Measurements from ENCODE around the gene OR56A3.

DNA sequence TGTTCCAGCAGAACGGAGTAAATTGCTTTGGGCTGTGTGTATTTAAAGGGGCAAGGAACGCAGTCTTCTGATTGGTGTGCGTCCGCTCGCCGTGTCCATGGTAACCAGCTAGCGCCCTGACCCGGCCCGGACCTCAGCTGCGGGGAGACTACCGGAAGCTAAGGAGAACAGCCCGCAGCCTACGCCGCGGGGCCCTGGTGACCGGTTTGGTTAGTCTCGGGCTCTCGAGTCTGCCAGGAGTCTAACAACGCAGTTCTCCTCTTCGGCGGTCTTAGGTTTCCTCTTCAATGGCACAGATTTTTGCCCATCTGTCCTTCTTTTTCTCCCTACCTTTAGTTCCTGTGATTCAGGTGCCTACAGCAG, 3.5 kb upstream of the OR56A3 start:
- no peak for TF ChIP-seq POLR2A (IDR thresholded peaks at IDR 0.05)
- TF ChIP-seq CTCF (IDR thresholded peaks at IDR 0.05), result no peak
